Activated CD4-positive, alpha-beta T cell treated with anti-CD3 and anti-CD28 coated beads, Interleukin-2, Interleukin-6, amounts not matched to agents 100 ng/mL and 50 ng/mL, durations not matched to agents 16 hours and 8 hours (primary cell): Measurements from ENCODE around the gene CCBE1.
"Not testable (repeated sequence)": the region's sequence is repeated elsewhere in the genome, so short reads cannot be mapped to it uniquely, and the experiment has no call there.

Experiments
- DNase-seq: peaks from one replicate; pipeline ENCODE4 v3.0.0-alpha.2; 2020

CCBE1 gene

DNA sequence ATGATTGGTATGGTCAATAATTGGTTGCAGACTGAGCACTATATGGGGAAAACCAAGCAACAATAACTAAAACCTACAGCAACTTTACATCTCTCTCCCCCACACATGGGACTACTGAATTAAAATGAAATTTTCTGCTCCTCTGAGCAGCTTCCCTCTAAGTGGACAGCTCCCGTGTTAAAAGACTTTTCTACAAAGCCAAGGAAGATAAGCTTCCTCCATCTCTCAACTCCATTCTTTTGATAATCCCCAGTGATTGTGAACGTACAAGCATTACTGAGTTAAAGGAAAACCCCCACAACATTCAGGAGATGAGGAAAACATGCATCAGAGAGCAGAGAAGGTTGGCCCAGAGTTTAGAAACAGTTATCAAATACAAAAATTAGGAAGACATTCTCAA lies 21.9 kb downstream of the CCBE1 start:
- no peak for DNase-seq

DNA sequence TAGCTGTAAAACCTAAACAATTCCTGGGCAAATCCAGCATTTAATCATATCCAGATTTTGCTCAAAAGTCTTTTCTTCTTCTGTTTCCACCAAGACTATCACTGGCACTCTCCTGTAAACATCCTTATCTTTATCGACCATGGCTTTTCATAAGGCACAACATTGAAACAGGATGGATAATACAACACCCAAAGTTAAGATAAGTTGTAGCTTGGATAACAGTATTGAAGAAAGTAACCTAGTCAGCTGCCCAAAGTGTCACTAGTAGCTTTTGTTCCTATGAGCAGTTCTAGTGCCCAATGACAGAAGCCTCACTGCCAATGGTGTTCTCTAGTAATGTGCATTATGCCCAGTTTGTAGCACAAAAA lies 22.3 kb downstream of the CCBE1 start:
- no peak for DNase-seq

DNA sequence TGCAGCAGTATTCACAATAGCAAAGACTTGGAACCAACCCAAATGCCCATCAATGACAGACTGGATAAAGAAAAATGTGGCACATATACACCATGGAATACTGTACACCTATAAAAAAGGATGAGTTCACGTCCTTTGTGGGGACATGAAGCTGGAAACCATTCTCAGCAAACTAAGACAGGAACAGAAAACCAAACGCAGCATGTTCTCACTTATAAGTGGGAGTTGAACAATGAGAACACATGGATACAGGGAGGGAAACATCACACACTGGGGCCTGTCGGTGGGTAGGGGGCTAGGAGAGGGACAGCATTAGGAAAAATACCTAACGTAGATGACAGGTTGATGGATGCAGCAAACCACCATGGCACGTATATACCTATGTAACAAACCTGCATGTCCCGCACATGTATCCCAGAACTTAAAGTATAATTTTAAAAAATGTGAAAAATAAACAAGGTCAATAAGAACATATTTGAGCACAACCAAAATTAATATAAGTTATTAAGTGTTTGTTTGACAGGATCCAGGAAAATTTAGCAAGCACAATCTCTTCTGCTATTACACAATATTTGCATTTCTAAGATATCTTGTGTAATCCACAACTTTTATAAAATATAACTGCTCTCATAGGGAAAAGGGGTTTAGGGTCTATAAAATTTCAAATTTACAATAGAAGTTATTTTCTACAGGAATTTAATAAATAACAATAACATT lies 22.9 kb downstream of the CCBE1 start:
- no peak for DNase-seq

DNA sequence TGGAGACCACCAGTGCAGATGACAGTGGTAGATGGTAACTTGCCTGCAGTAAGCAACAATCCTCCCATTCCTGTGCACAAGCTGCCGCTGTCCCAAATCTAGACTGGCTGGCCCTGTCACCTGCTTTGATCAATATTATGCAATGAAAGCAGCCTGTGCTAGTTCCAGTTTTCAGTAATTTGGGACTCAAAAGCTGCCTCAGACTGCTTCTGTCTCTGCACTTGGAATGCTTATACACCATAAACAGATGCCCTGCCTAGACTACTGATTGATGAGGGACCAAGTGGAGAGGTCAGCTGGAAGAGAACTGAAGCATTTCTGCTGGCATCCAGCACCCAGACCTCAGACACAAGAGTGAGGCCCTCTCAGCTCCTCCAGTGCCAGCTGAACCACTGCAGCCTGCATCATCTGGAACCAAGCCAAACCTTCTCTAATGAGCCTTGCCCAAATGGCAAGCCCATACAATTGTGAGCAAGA lies 24.9 kb downstream of the CCBE1 start:
- no peak for DNase-seq

DNA sequence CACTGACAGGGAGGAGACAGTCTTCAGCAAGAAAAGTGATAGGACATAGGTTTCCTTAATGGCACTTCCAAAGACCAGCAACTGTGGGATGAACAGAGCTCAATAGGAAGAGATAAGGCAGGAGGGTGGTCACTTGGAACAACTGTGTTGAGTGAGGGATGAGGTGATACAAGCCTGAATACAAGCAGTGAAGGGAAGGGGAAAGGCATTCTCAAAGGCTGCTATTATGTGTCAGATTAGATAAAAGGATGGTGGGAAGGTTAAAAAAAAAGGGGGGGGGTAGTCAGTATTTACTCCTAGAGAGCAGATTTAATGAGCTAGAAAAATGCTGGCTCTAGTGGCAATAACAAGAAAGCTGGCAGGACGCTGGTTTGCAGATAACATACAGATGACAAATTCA lies 25.7 kb downstream of the CCBE1 start:
- no peak for DNase-seq

DNA sequence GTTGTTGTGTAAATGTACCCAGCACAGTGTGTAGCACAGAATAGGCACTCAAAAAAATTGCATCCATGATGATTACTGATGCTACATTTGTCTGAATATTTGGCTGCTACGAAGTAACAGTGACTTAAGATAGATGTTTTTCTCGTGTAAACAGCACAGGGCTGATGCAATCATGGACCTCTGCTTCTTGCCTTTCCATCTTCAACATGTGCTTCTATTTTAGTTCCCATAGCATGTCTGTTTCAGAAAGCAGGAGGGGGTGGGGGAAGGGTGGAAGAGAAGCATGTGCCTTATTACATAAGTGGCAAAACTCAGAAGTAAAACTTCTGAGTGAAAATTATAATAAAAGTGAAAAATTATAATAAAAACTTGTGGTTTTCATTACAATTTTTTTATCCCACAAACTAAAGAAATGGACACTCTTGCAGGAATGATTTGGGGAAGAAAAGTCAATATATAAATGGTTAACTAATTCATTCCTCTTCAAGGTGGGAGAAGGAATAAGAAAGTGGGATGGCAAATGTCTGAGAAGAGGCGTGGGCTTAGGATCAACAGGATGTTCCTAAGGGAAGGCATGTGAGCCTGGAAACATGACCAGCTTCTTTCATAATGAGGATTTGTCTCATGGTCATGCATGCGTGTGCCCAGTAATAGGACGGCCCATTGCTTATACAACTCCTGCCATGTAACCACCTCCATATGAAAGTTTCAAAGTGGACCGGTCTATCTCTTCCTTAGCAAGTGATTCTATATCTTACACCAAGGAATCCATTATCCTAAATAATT lies 27.2 kb downstream of the CCBE1 start:
- DNase-seq = no peak

DNA sequence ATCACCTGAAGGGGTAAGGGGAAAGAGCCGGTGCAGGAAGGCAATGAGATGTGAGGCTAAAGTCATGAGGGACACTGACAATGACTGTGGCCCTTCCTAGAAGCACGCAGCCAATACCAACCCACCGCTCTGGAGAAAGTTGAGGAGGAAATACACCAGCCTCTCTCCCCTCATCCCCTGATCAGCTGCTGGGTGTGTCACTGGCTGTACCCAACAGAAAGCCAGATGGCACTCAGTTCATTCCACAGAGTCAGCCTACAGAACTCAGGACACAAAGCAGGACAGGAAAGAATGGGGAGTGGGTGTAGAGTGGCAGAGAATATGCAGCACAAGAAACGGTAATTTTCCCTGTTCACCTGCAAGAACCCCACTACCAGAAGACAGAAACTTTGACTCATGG lies 29.7 kb downstream of the CCBE1 start:
- no peak for DNase-seq

DNA sequence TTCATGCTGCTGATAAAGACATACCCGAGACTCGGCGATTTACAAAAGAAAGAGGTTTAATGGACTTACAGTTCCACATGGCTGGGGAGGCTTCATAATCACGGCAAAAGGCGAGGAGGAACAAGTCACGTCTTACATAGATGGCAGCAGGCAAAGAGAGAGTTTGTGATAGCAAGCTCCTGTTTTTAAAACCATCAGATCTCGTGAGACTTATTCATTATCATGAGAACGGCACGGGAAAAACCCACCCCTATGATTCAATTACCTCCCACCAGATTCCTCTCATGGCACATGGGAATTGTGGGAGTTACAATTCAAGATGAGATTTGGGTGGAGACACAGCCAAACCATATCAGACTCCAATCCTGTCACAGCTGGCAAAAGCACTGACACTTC lies 31.2 kb downstream of the CCBE1 start:
- not testable (repeated sequence) for DNase-seq

DNA sequence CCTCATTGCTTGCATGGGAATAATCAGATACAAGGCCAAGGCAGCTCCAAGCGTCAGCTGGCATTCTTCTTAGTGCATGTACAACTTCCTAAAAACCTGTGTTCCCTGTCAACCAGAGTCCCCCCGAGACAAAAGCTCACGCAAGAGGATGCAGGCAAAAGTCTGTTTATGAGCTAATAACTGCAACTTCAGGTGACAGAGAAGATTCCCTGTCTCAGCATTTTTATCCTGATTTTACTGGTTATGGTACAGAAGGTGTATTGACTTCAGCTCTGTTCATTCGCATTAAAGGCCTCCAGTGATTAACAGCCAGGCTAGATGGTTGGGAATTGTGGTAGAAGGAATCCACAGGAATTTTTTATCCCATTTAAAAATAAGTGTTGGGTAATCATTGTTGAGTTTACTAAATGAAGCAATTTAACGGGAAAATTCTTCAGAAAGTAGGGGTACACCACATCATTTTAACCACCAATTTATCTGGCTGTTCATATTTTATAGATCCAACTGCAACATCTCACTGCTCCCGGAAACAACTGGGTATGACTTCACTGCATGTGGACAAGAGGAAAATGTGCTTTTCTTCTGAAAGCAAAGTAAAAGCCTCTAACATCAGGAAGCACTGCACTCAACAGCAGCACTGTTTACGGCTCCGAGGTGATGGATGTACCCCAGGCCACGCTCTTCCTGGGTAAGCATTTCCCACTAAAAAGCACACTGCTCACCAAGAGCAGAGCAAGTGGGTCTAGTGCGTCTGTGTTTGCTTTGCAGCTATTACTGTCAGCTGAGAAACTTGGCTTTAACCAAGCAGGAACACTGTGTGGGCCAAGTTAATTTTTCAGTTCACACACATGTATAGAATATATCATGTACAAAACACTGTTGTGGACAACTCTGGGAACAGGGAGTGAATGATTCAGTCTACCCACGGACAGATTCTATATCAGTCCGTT lies 31.9 kb downstream of the CCBE1 start:
- no peak for DNase-seq

DNA sequence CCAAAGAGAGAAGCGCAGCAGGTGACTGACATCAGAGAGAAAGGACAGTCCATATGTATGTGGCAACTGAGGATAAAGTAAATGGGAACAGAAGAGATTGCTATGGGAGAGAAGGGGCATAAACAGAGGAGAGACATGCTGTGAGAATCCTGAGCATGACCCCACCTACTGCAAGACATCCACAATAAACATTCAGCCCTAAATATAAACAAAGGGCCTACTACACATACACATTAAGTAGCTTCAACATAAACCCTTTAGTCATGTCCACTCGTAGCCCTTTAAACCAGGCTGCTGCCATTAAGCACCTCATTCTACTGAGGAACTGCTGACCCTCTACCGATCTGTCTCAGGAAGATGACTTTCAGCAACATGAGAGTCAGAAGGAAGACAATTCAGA lies 32.9 kb downstream of the CCBE1 start:
- no peak for DNase-seq

DNA sequence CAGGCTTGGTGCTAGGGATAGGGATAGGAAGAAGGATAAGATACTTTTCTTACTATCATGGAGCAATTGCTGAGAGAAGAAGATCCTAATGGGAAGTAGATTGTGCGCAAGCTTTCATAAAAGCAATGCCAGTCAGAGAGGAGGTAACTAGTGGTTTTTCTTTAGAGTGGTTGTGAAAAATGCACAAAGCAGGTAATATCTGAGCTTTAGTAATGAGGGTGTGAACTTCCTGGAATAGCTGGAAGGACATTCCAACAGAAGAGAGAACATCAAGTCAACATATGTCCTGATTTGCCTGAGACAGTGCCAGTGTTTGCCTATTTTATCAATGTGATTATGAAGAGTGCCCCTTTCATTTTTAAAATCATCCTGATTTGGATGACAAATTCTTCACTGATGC lies 34.1 kb downstream of the CCBE1 start:
- DNase-seq = no peak

DNA sequence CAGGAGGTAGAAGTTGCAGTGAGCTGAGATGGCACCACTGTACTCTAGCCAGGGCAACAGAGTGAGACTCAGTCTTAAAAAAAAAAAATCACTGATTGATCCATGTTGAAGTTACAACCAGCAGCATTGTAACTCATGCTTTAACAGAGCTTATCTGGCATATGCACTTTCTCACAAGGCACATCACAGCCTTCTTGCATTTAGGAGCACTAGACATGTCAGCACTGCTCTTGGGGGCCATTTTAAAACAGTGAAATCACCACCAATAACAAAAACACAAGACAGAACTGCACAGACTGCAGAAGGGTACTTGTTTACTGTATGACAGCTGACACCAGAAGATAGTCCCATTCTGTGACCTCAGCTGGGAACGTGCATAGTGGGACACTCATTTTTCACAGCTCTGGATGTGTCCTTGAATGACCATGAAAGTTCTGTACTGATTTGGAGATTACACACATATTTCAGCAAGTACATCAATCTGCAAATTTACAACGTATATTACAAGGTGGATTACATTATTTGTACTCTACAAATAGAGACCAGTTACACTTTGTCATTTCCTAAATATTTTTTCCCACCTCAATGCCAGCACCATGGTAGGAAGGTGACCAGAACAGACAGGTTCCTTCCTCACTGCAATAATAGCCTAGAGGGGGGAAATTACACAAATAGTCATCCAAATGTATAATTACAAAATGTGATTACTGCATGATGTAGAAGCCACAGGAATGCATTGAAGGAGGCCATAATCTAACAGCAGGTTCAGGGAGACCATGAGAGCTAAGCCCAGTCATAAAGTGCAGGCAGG lies 35.1 kb downstream of the CCBE1 start:
- DNase-seq = no peak

DNA sequence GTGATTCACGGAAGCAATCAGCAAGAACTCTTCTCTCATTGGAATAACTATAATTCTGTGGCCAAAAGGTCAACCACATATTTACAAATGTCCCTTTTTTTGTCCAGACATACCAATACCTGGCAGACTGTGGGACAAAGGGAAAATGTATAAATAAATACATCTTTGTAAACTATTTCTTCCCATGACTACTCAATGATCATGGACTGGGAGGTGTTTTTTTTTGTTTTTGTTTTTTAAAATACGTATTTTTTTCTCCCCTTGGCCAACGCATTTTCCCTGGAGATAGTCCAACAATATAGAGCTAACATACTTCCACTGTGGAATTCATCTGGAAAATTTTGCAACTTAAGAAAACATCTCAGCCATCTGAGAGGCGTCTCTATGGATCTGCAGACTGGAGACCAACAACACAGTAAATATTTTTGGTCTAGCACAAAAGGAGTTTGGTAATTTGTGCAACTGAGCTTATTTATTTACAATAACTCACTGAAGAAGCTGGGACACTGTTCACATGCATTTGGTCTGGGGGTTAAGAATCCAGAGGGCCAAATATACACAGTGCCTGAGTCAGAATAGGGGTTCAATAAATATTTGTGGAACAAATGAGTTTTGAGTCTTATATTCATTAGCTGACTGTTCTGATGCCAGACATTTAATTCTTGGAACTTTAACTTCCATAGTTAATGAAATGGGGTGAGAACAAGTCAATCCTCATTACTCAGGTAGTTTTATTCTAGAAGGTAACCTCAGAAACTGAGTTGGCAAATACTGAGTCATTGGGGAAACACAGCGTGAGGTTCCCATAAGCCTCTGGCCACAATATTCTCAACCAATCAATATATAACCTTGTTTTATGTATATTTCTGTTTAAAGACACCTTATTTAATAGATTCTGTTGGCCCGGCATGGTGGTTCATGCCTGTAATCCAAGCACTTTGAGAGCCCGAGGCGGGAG lies 36.2 kb downstream of the CCBE1 start:
- no peak for DNase-seq

DNA sequence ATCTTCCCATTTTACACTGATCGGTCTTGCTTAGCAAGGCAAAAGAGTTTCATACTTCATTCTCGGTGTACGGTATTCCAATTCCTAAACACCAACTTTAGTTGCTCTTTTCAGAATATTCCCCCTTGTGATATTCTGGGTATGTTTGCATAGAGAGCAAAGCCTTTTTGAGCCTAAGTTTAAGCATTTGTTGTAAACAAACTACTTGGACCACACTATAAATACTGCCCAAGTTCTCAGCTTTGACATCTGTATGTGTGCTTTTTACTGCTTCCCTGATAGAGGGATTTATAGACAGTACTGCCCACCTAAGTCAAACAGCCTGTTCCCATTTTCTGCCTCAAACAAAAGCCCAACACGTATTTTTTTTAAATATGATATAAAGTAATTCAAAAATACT lies 36.9 kb downstream of the CCBE1 start:
- DNase-seq = no peak

DNA sequence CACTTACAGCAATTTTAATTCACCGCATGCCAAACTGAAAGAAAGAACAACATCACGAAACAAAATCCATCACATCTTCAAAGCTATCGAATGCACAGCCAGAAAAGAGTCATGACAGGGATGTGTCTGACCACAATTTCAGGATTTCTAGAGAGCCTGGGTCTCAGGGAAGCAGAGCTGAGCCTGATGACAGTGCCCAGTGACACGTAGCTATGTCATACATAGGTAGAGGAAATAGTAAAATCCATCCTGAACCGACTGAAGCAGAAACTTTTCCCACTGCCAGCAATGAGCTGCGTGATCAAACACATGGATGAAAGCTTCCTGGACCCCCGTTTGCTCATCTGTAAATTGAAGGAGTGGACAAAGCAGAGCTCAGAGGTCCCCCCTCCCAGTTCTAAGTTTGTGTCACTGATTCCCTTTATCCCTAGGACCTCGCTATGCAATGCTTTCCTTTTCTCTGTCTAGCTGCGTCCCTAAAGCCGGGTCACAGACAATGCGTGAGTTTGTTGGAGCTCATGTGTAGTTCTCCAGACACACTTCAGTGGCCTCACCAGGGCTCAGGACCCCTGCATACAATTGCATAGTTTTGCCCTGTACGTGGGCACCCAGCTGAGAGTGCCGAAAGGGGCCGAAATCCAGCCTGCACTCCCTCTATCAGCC lies 37.6 kb downstream of the CCBE1 start:
- DNase-seq = no peak

DNA sequence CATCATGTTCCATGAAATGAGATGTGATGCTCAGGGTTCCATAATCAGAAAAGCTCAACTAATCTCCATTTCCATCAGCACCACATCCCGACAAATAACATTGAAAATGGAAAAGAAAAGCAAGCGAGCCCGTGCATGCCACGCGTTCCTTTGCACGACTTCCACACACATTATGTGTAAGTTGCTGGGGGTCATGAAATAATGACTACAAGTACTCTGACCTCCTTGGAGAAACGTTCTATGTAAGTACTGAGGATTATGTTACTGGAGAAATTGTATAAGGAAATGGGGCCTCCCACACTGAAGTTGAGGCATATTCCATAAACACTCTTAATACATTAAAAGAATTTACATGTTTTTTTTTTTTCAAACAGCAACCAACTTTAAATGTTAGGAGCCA lies 38.3 kb downstream of the CCBE1 start:
- DNase-seq = no peak

DNA sequence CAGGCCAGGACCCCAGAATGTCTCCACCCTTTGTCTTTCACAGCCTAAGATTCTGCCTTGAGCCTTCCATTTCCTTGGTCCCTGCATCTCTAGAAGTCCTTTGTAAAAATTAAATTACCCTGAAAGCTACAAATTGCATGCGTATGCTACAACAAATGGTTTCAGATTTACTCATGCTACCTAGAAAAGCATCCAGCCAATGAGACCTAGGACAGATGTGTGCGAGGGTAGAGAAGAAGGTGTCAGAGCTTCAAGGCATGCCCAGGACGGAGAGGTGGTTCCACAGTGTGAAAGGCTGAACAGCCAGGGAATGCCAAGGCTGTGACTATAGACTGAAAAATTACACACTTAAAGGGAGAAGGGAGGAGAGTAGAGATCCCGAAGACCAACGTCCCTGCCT lies 40.2 kb downstream of the CCBE1 start:
- no peak for DNase-seq

DNA sequence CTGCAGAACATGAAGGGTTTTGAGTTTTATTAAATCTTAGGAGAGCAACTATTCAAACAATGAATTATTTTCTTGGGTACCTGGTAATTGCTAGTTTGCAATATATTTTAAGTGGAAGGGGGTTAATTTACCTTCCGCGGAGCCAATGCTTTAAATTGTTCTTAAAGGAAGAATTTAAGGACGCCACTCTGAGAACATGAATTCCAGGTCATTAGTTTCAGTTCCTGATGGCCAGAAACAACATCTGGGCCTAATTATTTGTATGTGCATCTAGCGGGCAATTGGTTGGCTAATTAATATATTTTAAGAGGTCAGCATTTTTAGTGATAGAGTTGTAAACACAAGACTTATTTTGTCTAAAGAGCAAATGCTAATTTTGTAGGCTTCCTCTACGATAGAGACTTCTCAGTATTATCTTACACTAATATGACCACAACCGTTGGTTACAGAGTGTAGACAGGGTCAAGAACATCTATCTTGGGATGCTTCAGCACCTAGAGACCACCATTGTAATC lies 40.8 kb downstream of the CCBE1 start:
- DNase-seq = no peak

DNA sequence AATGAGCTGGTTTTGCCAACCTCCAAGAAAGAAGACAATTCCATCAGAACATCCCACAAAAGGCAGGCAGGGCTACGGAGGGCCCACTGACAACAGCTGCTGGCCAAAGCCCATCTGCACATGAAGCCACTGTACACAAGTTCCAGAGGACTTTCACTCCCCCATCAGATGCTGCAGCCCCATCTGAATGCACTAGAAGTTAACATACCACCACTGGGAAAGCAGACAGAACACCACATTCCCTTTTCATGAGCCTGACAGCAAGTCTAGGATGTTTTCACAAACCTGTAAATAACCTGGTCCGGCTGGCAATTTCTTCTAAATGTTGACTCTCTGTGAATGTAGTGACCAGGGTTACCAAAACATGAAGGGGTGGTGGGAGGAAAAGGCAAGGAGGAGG lies 41.5 kb downstream of the CCBE1 start:
- DNase-seq = no peak

DNA sequence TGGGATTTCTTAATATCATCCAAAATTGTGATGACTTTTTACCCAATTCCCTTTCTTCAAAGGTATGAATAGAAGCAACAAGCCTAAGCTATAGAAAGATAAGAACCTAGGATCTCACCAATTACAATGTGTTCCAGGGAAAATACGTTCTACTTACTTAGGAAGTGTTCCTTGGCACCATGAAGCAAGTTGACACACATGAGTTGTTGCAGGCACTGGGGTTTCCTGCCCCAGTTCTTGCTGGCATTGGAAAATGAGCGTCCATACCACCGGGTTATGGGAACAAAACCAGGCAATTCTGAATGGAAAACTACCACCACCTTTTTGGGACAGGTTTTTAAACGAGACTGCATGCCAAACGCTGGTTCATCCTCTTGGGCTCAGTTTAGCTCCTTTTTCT lies 46.2 kb downstream of the CCBE1 start:
- DNase-seq = no peak
